ENCODE data around the gene TXK.
"Not testable (repeated sequence)": the region's sequence is repeated elsewhere in the genome, so short reads cannot be mapped to it uniquely, and the experiment has no call there.

Gene TXK

GRCh38 chr4:48134081-48134480, at the start of gene TXK:
TSS of gene TXK (minus strand) at chr4:48134250. CDS start at chr4:48134170, 80 bp downstream.
- DNase-seq (ENCODE audit: low read depth, low spot score), result no peak

- DNase-seq (ENCODE audit: low read depth, low spot score), result no peak
These were observed 46.2 kb upstream of the TXK start for GRCh38 chr4:48180234-48180633.

- no peak for DNase-seq (ENCODE audit: low read depth, low spot score)
These were observed 44.9 kb upstream of the TXK start for GRCh38 chr4:48178931-48179330.

- DNase-seq (ENCODE audit: low read depth, low spot score), result no peak
These were observed 41.8 kb upstream of the TXK start for GRCh38 chr4:48175806-48176205.

- DNase-seq (ENCODE audit: low read depth, low spot score), result no peak
These were observed 41.3 kb upstream of the TXK start for GRCh38 chr4:48175328-48175727.

GRCh38 chr4:48173056-48173991, 39.3 kb upstream of the TXK start:
- DNase-seq (ENCODE audit: low read depth, low spot score), result no peak

- DNase-seq (ENCODE audit: low read depth, low spot score), result no peak
These were observed 38.6 kb upstream of the TXK start for GRCh38 chr4:48172651-48173050.

- no peak for DNase-seq (ENCODE audit: low read depth, low spot score)
These were observed 35.6 kb upstream of the TXK start for GRCh38 chr4:48169636-48170035.

GRCh38 chr4:48167538-48168263, 33.7 kb upstream of the TXK start:
- DNase-seq (ENCODE audit: low read depth, low spot score), result no peak

- DNase-seq (ENCODE audit: low read depth, low spot score), result not testable (repeated sequence)
These were observed 30.5 kb upstream of the TXK start for GRCh38 chr4:48164561-48164960.

GRCh38 chr4:48163746-48164145, 29.7 kb upstream of the TXK start:
- no peak for DNase-seq (ENCODE audit: low read depth, low spot score)

GRCh38 chr4:48162162-48162561, 28.1 kb upstream of the TXK start:
- DNase-seq (ENCODE audit: low read depth, low spot score), result no peak

GRCh38 chr4:48157271-48157670, 23.2 kb upstream of the TXK start:
- DNase-seq (ENCODE audit: low read depth, low spot score), result no peak

- no peak for DNase-seq (ENCODE audit: low read depth, low spot score)
These were observed 22.4 kb upstream of the TXK start for GRCh38 chr4:48156423-48156822.

GRCh38 chr4:48153791-48154550, 19.9 kb upstream of the TXK start:
- no peak for DNase-seq (ENCODE audit: low read depth, low spot score)

- no peak for DNase-seq (ENCODE audit: low read depth, low spot score)
These were observed 18.2 kb upstream of the TXK start for GRCh38 chr4:48152259-48152658.

GRCh38 chr4:48149827-48150370, 15.8 kb upstream of the TXK start:
- DNase-seq (ENCODE audit: low read depth, low spot score), result no peak

- DNase-seq (ENCODE audit: low read depth, low spot score), result no peak
These were observed 13.6 kb upstream of the TXK start for GRCh38 chr4:48147621-48148020.

GRCh38 chr4:48141048-48141447, 7.0 kb upstream of the TXK start:
- no peak for DNase-seq (ENCODE audit: low read depth, low spot score)

GRCh38 chr4:48139691-48140090, 5.6 kb upstream of the TXK start:
- DNase-seq (ENCODE audit: low read depth, low spot score), result no peak

- no peak for DNase-seq (ENCODE audit: low read depth, low spot score)
These were observed 4.9 kb upstream of the TXK start for GRCh38 chr4:48138936-48139335.

- no peak for DNase-seq (ENCODE audit: low read depth, low spot score)
These were observed 4.5 kb upstream of the TXK start for GRCh38 chr4:48138511-48138910.

All from activated CD4-positive, CD25-positive, alpha-beta regulatory T cell treated with anti-CD3 and anti-CD28 coated beads, Interleukin-2, amount 50 U/mL, for 16 hours (primary cell).